Activated CD8-positive, alpha-beta memory T cell treated with anti-CD3 and anti-CD28 coated beads, Interleukin-2, amount 50 U/mL, for 1 hour (primary cell): ENCODE data around the gene CRELD2.

Experiments
- DNase-seq: peaks from one replicate; pipeline ENCODE4 v3.0.0-alpha.2; 2020; ENCODE audit errors: extremely low read depth

Gene CRELD2

GRCh38 chr22:49917974-49918910 is at the start of gene CRELD2, which contains the start of gene ALG12:
Gene CRELD2, plus strand, starts transcription at chr22:49918634. Its CDS starts 136 bp downstream, at chr22:49918770.
Gene ALG12, minus strand, starts transcription at chr22:49918438. Its CDS starts 4,673 bp downstream, at chr22:49913765.
- DNase-seq: peak; percentile 94

- no peak for DNase-seq
These were observed 49.2 kb upstream of the CRELD2 start for GRCh38 chr22:49869086-49869830.

- no peak for DNase-seq
These were observed 48.4 kb upstream of the CRELD2 start for GRCh38 chr22:49869845-49870712.

GRCh38 chr22:49871482-49871881 is 47.0 kb upstream of the CRELD2 start:
- DNase-seq: no peak

- no peak for DNase-seq
These were observed 46.1 kb upstream of the CRELD2 start for GRCh38 chr22:49872347-49872746.

GRCh38 chr22:49873228-49873940 is 45.0 kb upstream of the CRELD2 start:
- no peak for DNase-seq

- no peak for DNase-seq
These were observed 40.8 kb upstream of the CRELD2 start for GRCh38 chr22:49877642-49878041.

GRCh38 chr22:49878206-49878605 is 40.2 kb upstream of the CRELD2 start:
- DNase-seq: no peak

GRCh38 chr22:49879871-49880270 is 38.6 kb upstream of the CRELD2 start:
- DNase-seq: no peak

GRCh38 chr22:49880281-49880680 is 38.2 kb upstream of the CRELD2 start:
- no peak for DNase-seq

GRCh38 chr22:49881856-49882255 is 36.6 kb upstream of the CRELD2 start:
- no peak for DNase-seq

GRCh38 chr22:49882519-49883293 is 35.7 kb upstream of the CRELD2 start:
- DNase-seq: no peak

GRCh38 chr22:49883294-49883640 is 35.2 kb upstream of the CRELD2 start:
- no peak for DNase-seq

GRCh38 chr22:49884075-49884474 is 34.4 kb upstream of the CRELD2 start:
- no peak for DNase-seq

- DNase-seq: no peak
These were observed 33.8 kb upstream of the CRELD2 start for GRCh38 chr22:49884503-49885260.

GRCh38 chr22:49885281-49885680 is 33.2 kb upstream of the CRELD2 start:
- no peak for DNase-seq

- DNase-seq: no peak
These were observed 32.6 kb upstream of the CRELD2 start for GRCh38 chr22:49885881-49886280.

- no peak for DNase-seq
These were observed 31.9 kb upstream of the CRELD2 start for GRCh38 chr22:49886346-49887063.

GRCh38 chr22:49887064-49887451 is 31.4 kb upstream of the CRELD2 start:
- DNase-seq: no peak
